Activated B cell treated with CpG ODN at 0.5 μM for 24 hours (primary cell): ENCODE data around the gene ATP8A1. TPM values are rescaled to one million over a fixed set of nuclear protein-coding genes. Genes with fewer than 3 reads are reported as not detected.

Experiments used
- ATAC-seq: fragments of 200-7000 bp; cut with Tn5 transposase; one replicate; pipeline ENCODE4 v1.10.0; 2021; ENCODE audit warnings: low read depth, mild to moderate bottlenecking, moderate library complexity
- CTCF ChIA-PET: fragments of 350-600 bp; sonication (Branson Sonifier 250); formaldehyde crosslinking; loops from one replicate; lab custom pipeline; 2021; ENCODE audit warnings: antibody characterized with exemption; lab: Charles Lee
- POLR2A ChIA-PET: fragments of 350-600 bp; sonication (Branson Sonifier 250); formaldehyde crosslinking; loops from one replicate; lab custom pipeline; 2021; ENCODE audit warnings: antibody characterized with exemption; lab: Charles Lee
- DNase-seq: peaks from one replicate; pipeline ENCODE4 v3.0.0; 2022
- H3K27ac Mint-ChIP-seq: one replicate; pipeline ENCODE4 v1.8.0; 2020; ENCODE audit warnings: mixed read lengths
- H3K27me3 Mint-ChIP-seq: one replicate; pipeline ENCODE4 v1.8.0; 2021; ENCODE audit warnings: mixed read lengths
- H3K36me3 Mint-ChIP-seq: one replicate; pipeline ENCODE4 v1.8.0; 2021; ENCODE audit warnings: low read depth, mixed read lengths
- H3K4me1 Mint-ChIP-seq: one replicate; pipeline ENCODE4 v1.8.0; 2021; ENCODE audit warnings: mixed read lengths
- H3K4me3 Mint-ChIP-seq: one replicate; pipeline ENCODE4 v1.8.0; 2020; ENCODE audit warnings: mild to moderate bottlenecking, mixed read lengths
- H3K9me3 Mint-ChIP-seq: one replicate; pipeline ENCODE4 v1.8.0; 2020; ENCODE audit warnings: mixed read lengths
- intact Hi-C: fragments of 100-400 bp; cut with micrococcal nuclease; formaldehyde crosslinking; loops from one replicate; pipeline ENCODE4 v1.15.1; 2024
- total RNA-seq: library from RNA; stranded (reverse); gene quantifications from 2 replicates; pipeline ENCODE4 v1.2.3, GENCODE V29; 2022
- TF ChIP-seq, protein P1 (sequence below): fragments of 200-600 bp; IDR thresholded peaks from one replicate; pipeline ENCODE4 v1.8.0; 2022; ENCODE audit warnings: antibody characterized with exemption, mild to moderate bottlenecking

ATP8A1 gene
- total RNA-seq, 1 donor from 2014 or later: 35.6 TPM

DNA sequence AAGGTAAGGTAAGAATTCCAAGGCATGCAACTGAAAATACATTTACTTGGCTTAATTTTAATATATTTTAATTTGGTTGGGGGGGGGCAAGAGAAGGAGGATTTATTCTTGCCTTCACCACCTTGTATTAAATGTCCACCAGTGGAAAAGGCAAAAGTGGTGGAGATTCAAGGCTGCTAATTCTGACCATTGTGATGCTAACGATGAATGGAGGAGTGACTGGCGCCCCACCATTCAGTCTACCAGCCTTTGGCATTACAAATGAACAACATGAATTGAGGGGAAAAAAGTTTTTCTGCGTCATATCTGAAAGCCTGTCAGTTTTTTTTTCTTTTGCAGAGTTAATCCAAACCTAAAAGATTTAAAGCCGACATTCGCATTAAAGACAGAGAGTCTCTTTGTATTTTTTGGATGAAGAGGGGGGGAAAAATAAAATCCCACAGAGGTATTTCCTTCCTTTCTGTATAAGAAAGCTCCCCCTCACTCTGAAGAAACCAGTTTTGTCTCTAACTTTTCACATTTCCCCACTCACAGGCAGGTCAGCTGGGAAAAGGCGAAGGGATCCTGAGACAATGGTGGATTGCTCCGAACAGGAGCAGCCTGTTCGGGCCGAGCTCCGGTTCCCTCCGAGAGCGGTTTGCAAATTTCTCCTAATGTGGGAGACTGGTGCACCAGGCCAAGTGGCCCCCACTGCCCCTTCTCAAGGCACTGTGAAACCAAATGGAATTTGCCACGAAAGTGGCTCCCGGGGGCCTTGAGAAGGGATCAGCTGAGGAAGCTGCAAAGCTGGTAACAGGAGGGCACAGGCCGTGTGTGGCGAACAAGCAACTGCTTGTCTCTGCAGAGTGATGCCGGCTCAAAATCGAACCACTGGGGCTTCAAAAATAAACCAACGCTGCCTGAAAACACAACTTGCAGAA is 231.5 kb downstream of the ATP8A1 start:
- no peak for ATAC-seq
- CTCF ChIA-PET: no interaction called here
- no peak for DNase-seq
- no peak overlapping the region for H3K27ac Mint-ChIP-seq
- no peaks in the 10 kb centered on the region for H3K27me3 Mint-ChIP-seq
- no peaks in the 10 kb centered on the region for H3K4me1 Mint-ChIP-seq
- intact Hi-C loops: no loop called here
- POLR2A ChIA-PET: no interaction called here
- no peaks in the 10 kb centered on the region for H3K9me3 Mint-ChIP-seq
- H3K4me3 Mint-ChIP-seq: no peak overlapping the region
- TF ChIP-seq, protein P1, sequence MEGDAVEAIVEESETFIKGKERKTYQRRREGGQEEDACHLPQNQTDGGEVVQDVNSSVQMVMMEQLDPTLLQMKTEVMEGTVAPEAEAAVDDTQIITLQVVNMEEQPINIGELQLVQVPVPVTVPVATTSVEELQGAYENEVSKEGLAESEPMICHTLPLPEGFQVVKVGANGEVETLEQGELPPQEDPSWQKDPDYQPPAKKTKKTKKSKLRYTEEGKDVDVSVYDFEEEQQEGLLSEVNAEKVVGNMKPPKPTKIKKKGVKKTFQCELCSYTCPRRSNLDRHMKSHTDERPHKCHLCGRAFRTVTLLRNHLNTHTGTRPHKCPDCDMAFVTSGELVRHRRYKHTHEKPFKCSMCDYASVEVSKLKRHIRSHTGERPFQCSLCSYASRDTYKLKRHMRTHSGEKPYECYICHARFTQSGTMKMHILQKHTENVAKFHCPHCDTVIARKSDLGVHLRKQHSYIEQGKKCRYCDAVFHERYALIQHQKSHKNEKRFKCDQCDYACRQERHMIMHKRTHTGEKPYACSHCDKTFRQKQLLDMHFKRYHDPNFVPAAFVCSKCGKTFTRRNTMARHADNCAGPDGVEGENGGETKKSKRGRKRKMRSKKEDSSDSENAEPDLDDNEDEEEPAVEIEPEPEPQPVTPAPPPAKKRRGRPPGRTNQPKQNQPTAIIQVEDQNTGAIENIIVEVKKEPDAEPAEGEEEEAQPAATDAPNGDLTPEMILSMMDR: no peak
- peaks cover 68% of the 10 kb centered on the region for H3K36me3 Mint-ChIP-seq

DNA sequence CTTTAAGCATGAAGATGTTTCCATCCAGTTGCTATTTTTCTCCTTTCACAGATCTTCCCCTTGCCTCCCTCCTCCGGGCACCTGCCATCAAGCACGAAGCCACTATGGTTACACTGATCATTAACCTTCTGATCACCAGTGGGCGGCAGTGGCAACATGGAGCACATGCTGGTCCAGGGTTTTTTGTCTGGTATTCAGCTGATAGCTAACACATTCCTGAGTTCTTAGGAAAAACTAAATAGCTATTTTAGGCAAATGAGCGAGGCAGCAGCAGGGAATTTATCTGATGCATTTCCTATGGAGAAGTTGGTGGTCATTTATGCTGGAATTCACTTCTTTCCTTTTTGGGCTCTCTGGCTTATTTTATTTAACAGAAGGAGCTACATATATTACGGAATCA is 236.8 kb downstream of the ATP8A1 start:
- POLR2A ChIA-PET: no interaction called here
- intact Hi-C loops: no loop called here
- CTCF ChIA-PET: no interaction called here
- ATAC-seq (no peak), DNase-seq (no peak)
- no peaks in the 10 kb centered on the region for H3K27me3 Mint-ChIP-seq
- no peak overlapping the region for H3K4me3 Mint-ChIP-seq
- no peaks in the 10 kb centered on the region for H3K4me1 Mint-ChIP-seq
- H3K27ac Mint-ChIP-seq: no peak overlapping the region
- H3K36me3 Mint-ChIP-seq: peaks cover 74% of the 10 kb centered on the region
- TF ChIP-seq, protein P1: no peak
- H3K9me3 Mint-ChIP-seq: no peaks in the 10 kb centered on the region

DNA sequence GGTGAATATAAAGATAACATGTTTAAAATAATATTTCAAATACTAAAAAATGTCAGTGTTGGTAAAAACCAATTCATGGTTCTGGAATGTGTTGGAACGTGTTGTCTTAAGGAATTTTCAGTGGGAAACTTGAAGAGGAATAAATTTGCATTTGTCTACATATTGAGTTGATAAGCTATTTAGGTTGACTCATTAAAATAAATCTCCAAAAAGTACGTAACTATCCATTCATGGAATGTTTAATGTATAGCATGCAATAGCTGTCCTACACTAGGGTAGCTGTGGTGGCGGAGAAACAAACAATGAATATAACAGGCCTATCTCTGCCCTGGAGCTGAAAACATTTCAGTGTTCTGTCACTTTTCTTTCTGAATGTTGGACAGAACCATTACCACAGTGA is 239.4 kb downstream of the ATP8A1 start:
- CTCF ChIA-PET: no interaction called here
- no peak overlapping the region for H3K27ac Mint-ChIP-seq

DNA sequence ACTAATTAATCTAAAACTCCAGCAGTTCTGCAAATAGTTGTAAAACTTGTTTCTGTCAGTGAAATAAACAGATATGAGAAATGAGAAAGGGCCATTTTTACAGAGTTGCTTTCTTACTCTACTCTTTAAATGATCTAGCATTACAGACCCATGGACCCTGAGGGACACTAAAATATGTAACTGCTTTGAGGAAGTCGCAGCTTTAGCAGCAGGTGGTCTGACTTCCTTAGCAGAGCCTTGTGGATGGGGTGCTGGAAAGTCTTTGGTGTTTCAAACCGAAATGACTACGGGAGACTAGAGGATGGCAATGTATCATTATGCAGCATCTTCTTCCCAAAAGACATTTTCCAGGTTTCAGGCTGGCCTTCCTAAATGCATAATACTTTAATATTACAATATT is 240.9 kb downstream of the ATP8A1 start:
- no peak for DNase-seq
- intact Hi-C loops: no loop called here
- no peak overlapping the region for H3K27ac Mint-ChIP-seq
- no peaks in the 10 kb centered on the region for H3K27me3 Mint-ChIP-seq
- TF ChIP-seq, protein P1: no peak
- ATAC-seq: no peak
- ChIA-PET POLR2A (no interaction called here), CTCF (no interaction called here)
- H3K36me3 Mint-ChIP-seq: peaks cover 88% of the 10 kb centered on the region
- no peak overlapping the region for H3K4me3 Mint-ChIP-seq
- no peaks in the 10 kb centered on the region for H3K4me1 Mint-ChIP-seq
- no peaks in the 10 kb centered on the region for H3K9me3 Mint-ChIP-seq

More for the DNA sequence above, 239.4 kb downstream of the ATP8A1 start:
- no peak for DNase-seq
- peaks cover 91% of the 10 kb centered on the region for H3K36me3 Mint-ChIP-seq
- no peaks in the 10 kb centered on the region for H3K27me3 Mint-ChIP-seq
- no peaks in the 10 kb centered on the region for H3K9me3 Mint-ChIP-seq
- intact Hi-C loops: no loop called here
- no peaks in the 10 kb centered on the region for H3K4me1 Mint-ChIP-seq
- TF ChIP-seq, protein P1: no peak
- POLR2A ChIA-PET: no interaction called here
- H3K4me3 Mint-ChIP-seq: no peak overlapping the region
- no peak for ATAC-seq

DNA sequence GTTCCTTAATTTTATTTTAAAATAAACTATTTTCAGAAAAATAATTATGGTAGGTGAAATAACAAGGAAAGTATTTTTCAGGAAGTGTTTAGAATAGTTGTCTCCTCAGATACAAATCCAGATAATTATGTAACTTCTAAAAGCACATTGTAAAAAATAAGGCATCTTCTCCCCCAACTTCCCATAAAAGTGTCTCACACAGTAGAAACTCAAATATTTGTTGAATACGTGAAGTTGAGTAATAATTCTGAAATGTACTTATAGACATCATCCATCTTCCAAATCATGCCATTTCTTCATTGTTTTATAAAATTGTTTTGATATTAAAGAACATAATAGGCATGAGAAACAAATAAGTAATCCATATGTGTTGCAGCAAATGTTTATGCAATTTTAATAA is 241.6 kb downstream of the ATP8A1 start:
- ChIA-PET CTCF (no interaction called here), POLR2A (no interaction called here)
- H3K36me3 Mint-ChIP-seq: peaks cover 86% of the 10 kb centered on the region
- no peaks in the 10 kb centered on the region for H3K27me3 Mint-ChIP-seq
- no peaks in the 10 kb centered on the region for H3K4me1 Mint-ChIP-seq
- ATAC-seq (no peak), DNase-seq (no peak)
- H3K4me3 Mint-ChIP-seq: no peak overlapping the region
- TF ChIP-seq, protein P1: no peak
- intact Hi-C loops: no loop called here
- H3K27ac Mint-ChIP-seq: no peak overlapping the region
- H3K9me3 Mint-ChIP-seq: no peaks in the 10 kb centered on the region
